Right atrium auricular region (tissue), 2 donors: ENCODE results near the gene PHACTR1. TPM values are rescaled to one million over a fixed set of nuclear protein-coding genes. Genes with fewer than 3 reads are reported as not detected.

ENCODE experiments used
- DNase-seq: peaks from one replicate; pipeline ENCODE4 v3.0.0-alpha.2; 2019; ENCODE audit warnings: low spot score
- H3K27ac ChIP-seq, 2 donors: fragments of 200-600 bp; sonication (generic); 1 replicate in 1 of 2; 2 replicates in 1 of 2; pipeline ENCODE4 v1.5.1; 2016 to 2019
- H3K27me3 ChIP-seq, 2 donors: fragments of 200-600 bp; sonication (generic); one replicate each; pipeline versions ENCODE4 v1.5.1 to v1.6.0; 2017 to 2019
- H3K36me3 ChIP-seq: fragments of 200-600 bp; sonication (generic); one replicate; pipeline ENCODE4 v1.5.1; 2016
- H3K4me1 ChIP-seq, 2 donors: fragments of 200-600 bp; sonication (generic); one replicate each; pipeline versions ENCODE4 v1.5.1 to v1.6.0; 2017 to 2019
- H3K4me3 ChIP-seq, 2 donors: fragments of 200-600 bp; sonication (generic); 1 replicate in 1 of 2; 2 replicates in 1 of 2; pipeline ENCODE4 v1.5.1; 2017 to 2019; ENCODE audit warnings: mild to moderate bottlenecking in 1 of 2, moderate library complexity in 1 of 2
- H3K9me3 ChIP-seq, 2 donors: fragments of 200-600 bp; sonication (generic); one replicate each; pipeline ENCODE4 v1.5.1; 2019
- CTCF ChIP-seq, 2 donors: fragments of 200-600 bp; sonication (generic); IDR thresholded peaks; one replicate each; pipeline ENCODE4 v1.5.1; 2019; ENCODE audit warnings: antibody characterized with exemption in 2 of 2
- total RNA-seq, 2 donors: library from RNA; depleted of rRNA; stranded (reverse); fragments of >200 nt; gene quantifications; one replicate each; pipeline ENCODE4 v1.1.0, GENCODE V29; 2016

The PHACTR1 gene
- total RNA-seq, 2 donors from 2014 or later = 19.1 to 46.0 TPM

GRCh38 chr6:13260101-13260598 lies 543.6 kb downstream of the PHACTR1 start:
- DNase-seq = no peak
- Histone ChIP-seq H3K4me3 (no peak overlapping the region), H3K4me1 (no peaks in the 10 kb centered on the region), H3K27me3 (no peaks in the 10 kb centered on the region), H3K36me3 (no peaks in the 10 kb centered on the region), H3K27ac (no peak overlapping the region), H3K9me3 (peaks cover 0 to 9% of the 10 kb centered on the region in 2 donors)
- TF ChIP-seq CTCF (IDR thresholded peaks at IDR 0.05) = no peak

GRCh38 chr6:13260831-13261230 lies 544.3 kb downstream of the PHACTR1 start:
- H3K27ac ChIP-seq = no peak overlapping the region
- no peak for TF ChIP-seq CTCF (IDR thresholded peaks at IDR 0.05)
- H3K36me3 ChIP-seq = no peaks in the 10 kb centered on the region
- no peaks in the 10 kb centered on the region for H3K27me3 ChIP-seq
- no peak for DNase-seq
- H3K4me3 ChIP-seq = no peak overlapping the region
- peaks cover 0 to 5% of the 10 kb centered on the region in 2 donors for H3K9me3 ChIP-seq
- H3K4me1 ChIP-seq = no peaks in the 10 kb centered on the region

GRCh38 chr6:13261464-13261994 lies 545.0 kb downstream of the PHACTR1 start:
- H3K4me3 ChIP-seq = no peak overlapping the region
- DNase-seq = no peak
- no peaks in the 10 kb centered on the region for H3K4me1 ChIP-seq
- no peak overlapping the region for H3K27ac ChIP-seq
- no peaks in the 10 kb centered on the region for H3K36me3 ChIP-seq
- no peak for TF ChIP-seq CTCF (IDR thresholded peaks at IDR 0.05)
- no peaks in the 10 kb centered on the region for H3K9me3 ChIP-seq
- no peaks in the 10 kb centered on the region for H3K27me3 ChIP-seq

- TF ChIP-seq CTCF (IDR thresholded peaks at IDR 0.05) = no peak
- Histone ChIP-seq H3K4me1 (no peaks in the 10 kb centered on the region), H3K4me3 (no peak overlapping the region), H3K36me3 (no peaks in the 10 kb centered on the region), H3K27me3 (no peaks in the 10 kb centered on the region), H3K9me3 (no peaks in the 10 kb centered on the region), H3K27ac (no peak overlapping the region)
- DNase-seq = no peak
These were observed 546.0 kb downstream of the PHACTR1 start for GRCh38 chr6:13262302-13263230.

GRCh38 chr6:13263669-13264068 lies 547.1 kb downstream of the PHACTR1 start:
- H3K4me1 ChIP-seq = no peaks in the 10 kb centered on the region
- H3K36me3 ChIP-seq = no peaks in the 10 kb centered on the region
- no peak overlapping the region for H3K4me3 ChIP-seq
- no peak for TF ChIP-seq CTCF (IDR thresholded peaks at IDR 0.05)
- no peak overlapping the region for H3K27ac ChIP-seq
- no peak for DNase-seq
- H3K27me3 ChIP-seq = no peaks in the 10 kb centered on the region
- no peaks in the 10 kb centered on the region for H3K9me3 ChIP-seq
